ENCODE results near the gene FAM184B.

FAM184B gene

DNA sequence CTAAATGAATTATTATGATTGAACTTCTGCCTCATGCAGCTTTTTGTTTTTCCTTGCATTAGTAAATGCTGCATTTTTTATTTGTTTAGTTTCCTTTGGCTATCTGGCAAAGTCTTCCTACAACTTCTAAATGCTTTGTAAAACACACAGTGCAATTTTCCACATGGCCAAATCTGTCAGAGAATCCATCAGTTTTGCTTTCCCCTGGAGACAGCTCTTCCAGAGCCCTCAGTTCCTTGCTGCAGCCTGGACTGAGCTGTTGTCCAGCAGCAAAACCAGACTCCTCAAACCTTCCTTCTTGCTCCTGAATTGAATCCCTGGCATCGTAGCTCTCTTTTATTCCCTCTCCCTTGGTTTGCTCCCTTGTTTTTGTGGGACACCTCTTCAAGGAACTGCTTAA is 124.3 kb downstream of the FAM184B start:
- H3K27ac ChIP-seq: no peak overlapping the region
- H3K4me3 ChIP-seq: no peak overlapping the region
- no peak for DNase-seq (ENCODE audit: low spot score)
- no peak for TF ChIP-seq CTCF (IDR thresholded peaks at IDR 0.05)

DNA sequence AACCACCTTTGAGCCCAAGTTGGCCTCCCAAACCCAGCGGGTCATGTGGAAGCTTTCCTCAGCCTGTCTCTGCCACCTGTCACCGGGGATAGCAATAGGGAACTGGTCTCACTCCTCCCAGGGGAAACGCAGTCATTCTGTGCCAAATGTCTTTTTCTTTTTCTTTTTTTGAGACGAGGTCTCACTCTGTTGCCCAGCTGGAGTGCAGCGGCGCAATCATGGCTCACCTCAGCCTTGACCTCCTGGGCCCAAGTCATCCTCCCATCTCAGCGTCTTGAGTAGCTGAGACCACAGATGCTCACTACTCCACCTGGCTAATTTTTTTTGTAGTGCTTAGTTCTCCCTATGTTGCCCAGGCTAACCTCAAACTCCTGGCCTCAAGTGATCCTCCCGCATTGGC is 126.7 kb downstream of the FAM184B start:
- H3K4me3 ChIP-seq: no peak overlapping the region
- DNase-seq (ENCODE audit: low spot score): no peak
- no peak overlapping the region for H3K27ac ChIP-seq
- no peak for TF ChIP-seq CTCF (IDR thresholded peaks at IDR 0.05)

DNA sequence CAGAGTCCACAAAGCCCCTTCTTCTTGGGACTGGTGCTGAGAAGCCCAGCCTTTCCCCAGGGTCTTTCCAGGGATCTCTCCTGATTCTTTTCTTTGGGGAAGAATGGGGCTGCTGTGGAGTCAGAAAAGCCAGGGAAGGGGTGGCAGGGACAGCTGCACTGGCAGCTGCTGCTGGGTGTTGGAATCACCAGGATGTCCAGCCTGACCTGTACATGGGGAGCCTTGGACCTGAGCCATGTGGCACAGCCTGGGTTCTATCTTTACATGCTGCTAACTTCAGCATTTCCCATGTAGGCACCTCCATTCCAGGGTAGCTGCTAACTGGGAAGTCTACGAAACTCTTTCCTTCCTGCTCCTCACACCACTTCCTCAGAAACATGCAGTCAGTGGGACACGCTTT is 131.0 kb downstream of the FAM184B start:
- no peak for DNase-seq (ENCODE audit: low spot score)
- no peak for TF ChIP-seq CTCF (IDR thresholded peaks at IDR 0.05)
- no peak overlapping the region for H3K4me3 ChIP-seq
- H3K27ac ChIP-seq: no peak overlapping the region

DNA sequence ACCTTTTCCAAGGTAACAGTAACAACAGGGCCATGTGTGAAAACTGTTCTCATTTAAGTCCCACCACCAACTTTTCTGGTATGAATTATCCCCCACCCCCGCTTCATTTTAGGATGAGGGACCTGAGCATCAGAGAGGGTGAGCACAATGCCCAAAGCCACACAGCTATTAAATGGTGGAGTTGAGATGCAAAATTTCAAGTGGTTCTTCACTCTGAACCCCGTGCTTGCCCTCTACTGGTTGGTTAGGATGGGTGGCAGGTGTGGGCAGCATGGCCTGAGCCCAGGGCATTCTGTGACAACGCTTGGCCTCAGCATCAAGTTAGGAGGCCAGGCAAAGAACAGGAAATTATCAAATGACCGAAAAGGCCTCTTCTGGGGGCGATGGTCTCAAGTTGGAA is 133.5 kb downstream of the FAM184B start:
- no peak for TF ChIP-seq CTCF (IDR thresholded peaks at IDR 0.05)
- DNase-seq (ENCODE audit: low spot score): no peak
- Histone ChIP-seq H3K4me3 (no peak overlapping the region), H3K27ac (no peak overlapping the region)

DNA sequence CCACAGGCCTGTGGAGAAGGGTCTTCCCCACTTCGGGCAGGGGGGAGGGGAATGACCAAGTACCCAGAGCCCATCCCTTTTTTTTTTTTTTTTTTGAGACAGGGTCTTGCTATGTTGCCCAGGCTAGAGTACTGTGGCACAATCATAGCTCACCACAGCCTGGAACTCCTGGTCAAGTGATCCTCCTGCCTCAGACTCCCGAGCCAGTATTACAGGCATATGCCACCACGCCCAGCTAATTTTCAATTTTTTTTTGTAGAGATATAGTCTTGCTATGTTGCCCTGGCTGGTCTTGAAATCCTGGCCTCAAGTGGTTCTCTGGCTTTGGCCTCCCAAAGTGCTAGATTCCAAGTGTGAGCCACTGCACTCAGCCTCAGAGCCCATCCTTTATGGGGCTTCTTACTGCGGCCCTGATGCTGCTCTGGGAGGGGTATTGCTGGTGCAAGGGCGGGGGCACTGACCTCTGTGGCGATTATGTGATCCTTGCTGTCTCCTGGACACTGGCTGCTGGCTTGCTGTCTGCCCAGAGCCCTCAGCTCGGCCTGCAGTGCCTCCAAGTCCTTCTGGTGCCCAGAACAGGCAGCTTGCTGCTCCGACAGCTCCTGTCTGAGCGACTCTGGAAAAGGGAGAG is 134.1 kb downstream of the FAM184B start:
- H3K27ac ChIP-seq: no peak overlapping the region
- H3K4me3 ChIP-seq: no peak overlapping the region
- DNase-seq (ENCODE audit: low spot score): no peak
- TF ChIP-seq CTCF (IDR thresholded peaks at IDR 0.05): no peak

GRCh38 chr4:17646693-17647092 is 134.7 kb downstream of the FAM184B start:
- no peak for TF ChIP-seq CTCF (IDR thresholded peaks at IDR 0.05)
- no peak for DNase-seq (ENCODE audit: low spot score)
- H3K4me3 ChIP-seq: no peak overlapping the region
- H3K27ac ChIP-seq: no peak overlapping the region

- Histone ChIP-seq H3K4me3 (no peak overlapping the region), H3K27ac (no peak overlapping the region)
- no peak for DNase-seq (ENCODE audit: low spot score)
- TF ChIP-seq CTCF (IDR thresholded peaks at IDR 0.05): no peak
These were observed 139.0 kb downstream of the FAM184B start for GRCh38 chr4:17642398-17642783.
